Renal cortex interstitium (tissue), 11 donors: Measurements from ENCODE around the gene CHCHD3. TPM values are rescaled to one million over a fixed set of nuclear protein-coding genes. Genes with fewer than 3 reads are reported as not detected.
"Not testable (repeated sequence)": the region's sequence is repeated elsewhere in the genome, so short reads cannot be mapped to it uniquely, and the experiment has no call there.

Experiments
- DNase-seq, 11 donors: peaks; one replicate each; pipeline ENCODE4 v3.0.0-alpha.2; 2013; ENCODE audit warnings: low read depth in 9 of 11, low spot score in 4 of 11; ENCODE audit errors: extremely low read depth in 1 of 11
- polyA plus RNA-seq, 3 donors: library from polyadenylated mRNA; unstranded; fragments of 120-200 nt; gene quantifications; one replicate each; pipeline ENCODE4 v1.2.1, GENCODE V29; 2013; ENCODE audit not compliant: insufficient read length in 3 of 3

Gene CHCHD3
- polyA plus RNA-seq, 3 donors = 68.7 to 93.4 (median 86.2) TPM

DNA sequence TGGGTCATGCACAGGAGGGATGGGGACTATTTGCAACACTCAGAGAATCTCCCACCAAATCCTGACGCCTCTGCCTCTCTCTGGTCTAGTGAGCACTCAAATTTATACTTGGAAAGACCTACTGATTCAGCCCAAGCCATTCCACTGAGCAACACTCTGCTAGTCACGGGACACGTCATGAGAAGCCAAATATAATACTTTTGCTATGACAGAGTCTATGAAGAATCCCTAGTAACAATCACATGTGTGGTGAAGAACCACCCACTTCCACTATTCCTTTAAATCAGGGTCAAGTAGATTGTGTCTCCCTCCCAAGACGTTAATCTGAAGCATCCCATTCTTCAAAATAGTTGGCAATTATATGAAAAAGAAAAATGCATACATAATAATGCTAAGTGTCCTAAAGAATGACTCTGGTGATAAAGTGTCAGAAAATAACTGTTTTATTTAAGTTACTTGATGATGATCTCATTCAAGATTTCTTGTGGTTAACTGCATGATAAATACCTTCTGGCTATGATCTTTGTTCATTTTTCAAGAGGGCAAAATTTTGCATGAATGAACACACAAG lies 28.5 kb downstream of the CHCHD3 start:
- no peak for DNase-seq

DNA sequence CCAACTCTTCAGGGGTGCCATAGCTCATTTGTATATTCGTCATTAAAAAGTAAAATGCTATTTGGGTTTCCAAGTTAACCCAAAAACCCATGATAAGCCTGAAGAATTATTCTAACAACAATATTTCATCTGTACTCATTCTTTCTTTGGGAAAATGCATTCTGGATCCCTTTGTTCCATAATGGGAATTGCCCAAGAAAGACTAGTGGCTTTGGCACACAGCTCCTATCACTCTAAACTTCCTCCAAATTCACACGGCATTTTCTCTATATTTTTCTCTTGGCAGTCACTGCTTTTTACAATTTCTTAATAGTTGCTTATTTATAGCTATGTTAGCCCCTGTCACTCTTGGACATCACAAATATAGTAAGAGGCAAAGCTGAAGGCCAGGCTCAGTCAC lies 29.1 kb downstream of the CHCHD3 start:
- DNase-seq = no peak

DNA sequence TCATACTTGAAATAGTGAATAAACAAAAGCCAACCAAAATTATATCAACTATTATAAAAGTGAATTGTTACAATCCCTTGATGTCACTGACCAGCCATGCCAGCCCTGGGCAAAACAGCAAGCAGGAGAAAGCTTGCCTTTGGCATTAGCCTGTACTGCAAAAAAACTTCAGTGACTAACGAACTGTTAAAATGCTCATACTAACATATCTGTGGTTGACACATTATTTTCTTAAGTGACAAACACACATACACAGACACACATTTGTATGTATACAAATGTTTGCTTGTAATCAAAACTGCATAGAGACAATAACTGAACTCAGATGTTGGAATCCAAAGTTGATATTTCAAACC lies 29.5 kb downstream of the CHCHD3 start:
- no peak for DNase-seq

DNA sequence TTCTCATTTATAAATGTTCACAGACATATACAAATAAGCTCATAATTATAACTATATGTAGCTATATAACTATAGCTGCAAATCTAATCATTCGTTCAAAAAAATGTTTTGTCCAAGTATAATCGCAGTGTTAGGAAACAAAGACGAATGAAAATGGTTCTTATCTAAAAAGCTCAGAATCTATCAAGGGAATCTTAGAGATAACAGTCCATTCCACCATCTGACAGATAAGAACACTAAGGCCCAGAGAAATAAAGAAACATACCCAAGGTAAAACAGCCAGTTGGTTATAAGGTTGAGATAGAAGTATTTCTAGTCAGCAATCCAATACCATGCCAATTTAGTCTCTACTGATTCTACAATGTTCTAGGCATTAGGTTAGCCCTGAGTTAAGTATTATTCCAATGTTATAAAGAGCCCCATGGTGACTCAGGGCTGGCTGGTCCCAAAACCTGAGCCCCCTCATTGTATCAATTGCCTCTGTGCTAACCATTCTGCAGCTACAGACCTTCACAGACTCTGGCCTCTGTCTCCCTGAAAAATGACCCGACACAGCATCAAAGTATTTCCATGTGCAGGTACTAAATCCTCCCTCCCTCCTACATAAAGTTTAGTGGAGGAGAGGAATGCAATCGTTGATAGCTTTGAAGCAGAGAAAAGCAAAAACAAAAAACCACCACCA lies 30.0 kb downstream of the CHCHD3 start:
- DNase-seq = peak in 3 of 11 donors; percentile 20 to 36 (median 22)

- no peak for DNase-seq
Measured at GRCh38 chr7:133051066-133051465, 30.8 kb downstream of the CHCHD3 start.

DNA sequence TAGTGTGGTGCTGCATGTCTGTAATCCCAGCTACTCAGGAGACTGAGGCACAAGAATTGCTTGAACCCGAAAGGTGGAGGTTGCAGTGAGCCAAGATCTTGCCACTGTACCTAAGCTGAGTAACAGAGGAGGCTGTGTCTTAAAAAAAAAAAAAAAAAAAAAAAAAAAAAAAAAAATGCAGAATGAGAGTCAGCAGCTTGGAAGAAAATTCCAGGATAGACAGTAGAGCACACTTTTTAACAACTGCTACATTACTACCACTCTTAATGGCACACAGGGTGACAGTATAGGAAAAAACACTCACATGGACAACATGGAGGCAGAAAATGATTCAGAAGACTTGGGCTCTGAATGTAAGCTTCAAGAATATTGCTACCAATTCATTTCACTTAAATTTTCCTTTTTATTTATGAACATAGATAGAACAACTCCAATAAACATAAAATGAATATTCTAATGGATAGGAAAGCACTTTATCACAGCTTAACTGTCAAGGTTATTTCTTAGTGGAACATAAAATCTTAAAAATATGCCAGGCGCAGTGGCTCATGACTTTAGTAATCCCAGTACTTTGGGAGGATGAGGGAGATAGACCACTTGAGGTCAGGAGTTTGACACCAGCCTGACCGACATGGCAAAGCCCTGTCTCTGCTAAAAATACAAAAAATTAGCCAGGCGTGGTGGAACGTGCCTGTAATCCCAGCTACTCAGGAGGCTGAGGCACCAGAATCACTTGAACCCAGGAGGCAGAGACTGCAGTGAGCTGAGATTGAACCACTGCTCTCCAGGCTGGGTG lies 31.5 kb downstream of the CHCHD3 start:
- DNase-seq = no peak

DNA sequence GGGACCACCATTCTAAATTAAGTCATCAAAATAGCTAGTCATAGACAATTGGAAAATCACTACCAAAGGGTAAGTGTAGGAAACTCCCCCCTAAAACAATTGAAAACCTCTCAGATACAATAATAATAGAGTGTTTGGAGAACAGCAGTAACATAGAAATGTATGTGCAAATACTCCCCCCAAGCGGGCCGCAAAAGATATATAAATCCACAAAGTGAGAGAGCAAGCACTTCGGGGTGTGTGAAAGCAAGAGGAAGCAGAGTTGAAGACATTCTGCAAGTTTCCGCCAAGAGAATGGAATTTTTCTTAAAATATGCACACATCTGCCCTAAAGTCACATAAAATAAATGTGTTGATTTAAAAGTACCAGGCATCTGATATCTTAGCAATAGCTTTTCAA lies 33.3 kb downstream of the CHCHD3 start:
- DNase-seq = peak in 1 of 11 donors; percentile 17

- no peak for DNase-seq
Measured at GRCh38 chr7:133047321-133047720, 34.6 kb downstream of the CHCHD3 start.

DNA sequence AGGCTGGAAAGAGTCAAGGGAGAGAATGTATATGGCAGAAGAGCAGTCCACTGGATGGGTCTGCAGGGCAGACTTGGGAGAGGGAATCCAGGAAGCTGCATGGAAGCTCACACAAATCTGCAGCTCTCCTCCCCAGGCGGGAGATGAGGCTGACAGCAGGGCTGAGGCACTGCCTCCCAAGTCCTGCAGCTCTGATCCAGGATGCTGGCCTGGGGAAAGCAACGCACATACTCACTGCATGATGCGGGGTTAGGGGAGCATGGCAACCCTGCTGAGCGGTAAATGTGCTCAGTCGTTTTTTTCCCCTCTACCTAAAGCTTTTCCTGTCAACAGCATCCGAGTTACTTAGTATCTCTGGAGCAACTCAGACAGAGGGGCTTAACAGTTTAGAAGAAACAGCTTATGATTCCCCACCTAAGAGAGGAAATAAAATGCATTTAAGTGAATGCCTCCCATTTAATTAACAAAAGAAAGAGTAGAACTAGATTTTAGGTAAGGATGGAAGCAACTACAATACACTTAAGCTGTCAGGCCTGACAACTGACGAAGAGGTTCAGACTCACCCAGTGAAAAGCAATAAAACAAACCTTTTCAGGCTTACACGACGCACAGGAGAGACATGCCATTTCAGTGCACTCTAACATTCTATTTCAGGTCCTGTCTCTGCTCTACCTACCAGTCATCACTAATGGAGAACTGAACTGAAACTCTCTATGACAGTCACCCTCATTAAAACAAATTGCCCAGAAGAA lies 37.0 kb downstream of the CHCHD3 start:
- DNase-seq = no peak

DNA sequence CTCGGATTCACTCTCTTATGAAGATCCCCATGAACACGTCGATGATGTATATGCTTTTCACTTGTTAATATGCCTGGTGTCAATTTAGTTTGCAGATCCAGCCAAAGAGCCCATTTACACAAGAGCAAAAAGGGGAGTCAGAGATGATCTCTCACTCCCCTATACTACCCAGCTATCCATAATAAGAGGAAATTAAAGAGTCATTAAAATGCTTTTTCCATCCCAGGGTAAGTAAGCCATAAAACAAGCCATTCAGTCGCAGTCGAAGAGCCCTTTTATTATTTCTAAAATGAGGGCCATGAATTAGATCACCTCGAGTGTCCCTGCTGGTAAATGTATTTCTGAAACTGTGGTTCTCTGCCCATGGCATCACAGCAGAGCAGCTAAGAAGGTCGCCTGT lies 41.2 kb downstream of the CHCHD3 start:
- DNase-seq = no peak

GRCh38 chr7:133040178-133040577 lies 41.7 kb downstream of the CHCHD3 start:
- DNase-seq = no peak

DNA sequence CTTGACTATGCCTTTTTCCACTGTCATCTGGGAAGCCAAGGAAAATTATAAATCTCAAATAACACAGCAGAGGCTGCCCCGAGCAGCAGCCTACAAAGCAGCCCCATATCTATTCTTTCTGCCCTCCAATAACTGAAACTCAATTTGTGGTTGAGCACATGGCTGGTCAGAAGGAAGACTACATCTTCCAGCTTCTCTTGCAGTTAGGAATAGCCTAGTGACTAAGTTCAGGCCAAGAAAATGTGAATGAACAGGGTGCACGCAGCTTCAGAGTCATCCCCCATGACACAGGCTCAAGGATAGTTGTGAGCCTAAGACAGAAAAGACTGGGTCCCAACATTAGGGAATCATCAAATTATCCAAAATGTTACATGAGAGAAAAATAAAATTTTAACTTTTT lies 42.3 kb downstream of the CHCHD3 start:
- no peak for DNase-seq

- no peak for DNase-seq
Measured at GRCh38 chr7:133036289-133036688, 45.6 kb downstream of the CHCHD3 start.

DNA sequence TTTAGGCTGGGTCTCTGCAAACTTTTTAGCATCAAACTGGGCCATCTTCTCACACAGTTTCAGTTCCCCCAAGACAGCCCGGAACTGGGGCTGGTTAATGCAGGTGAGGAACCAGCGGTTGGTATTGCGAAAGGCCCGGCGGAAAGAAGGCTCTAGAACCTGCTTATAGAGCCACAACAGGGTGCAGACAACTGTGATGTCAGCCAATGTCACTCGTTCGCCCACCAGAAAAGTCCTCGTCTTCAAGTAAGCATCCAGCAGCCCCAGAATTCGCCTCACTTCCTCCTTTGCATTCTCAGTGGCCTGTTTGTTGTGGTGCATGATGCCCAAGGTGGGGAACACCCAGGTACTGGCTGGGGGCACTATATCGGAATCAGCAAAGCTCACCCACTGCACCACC lies 46.6 kb downstream of the CHCHD3 start:
- DNase-seq = not testable (repeated sequence)

DNA sequence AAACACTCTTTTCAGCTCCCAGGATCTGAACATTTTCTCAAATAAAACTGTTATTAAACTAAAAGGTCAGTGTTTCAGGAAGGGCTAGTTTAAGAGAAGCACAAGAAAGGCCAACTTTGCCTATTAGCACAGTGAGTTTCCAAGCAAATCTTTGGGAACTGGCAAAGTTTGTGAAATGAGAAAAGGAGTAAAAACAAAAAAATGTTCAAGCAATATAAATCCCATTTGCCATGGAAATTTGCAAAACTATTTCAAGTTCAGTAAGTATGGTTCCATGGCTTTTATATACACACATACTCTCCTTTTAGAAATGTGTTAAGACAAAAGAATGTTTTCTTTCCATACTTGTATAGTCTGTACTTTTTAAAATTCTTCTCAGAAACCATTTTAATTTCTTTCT lies 51.5 kb downstream of the CHCHD3 start:
- no peak for DNase-seq

DNA sequence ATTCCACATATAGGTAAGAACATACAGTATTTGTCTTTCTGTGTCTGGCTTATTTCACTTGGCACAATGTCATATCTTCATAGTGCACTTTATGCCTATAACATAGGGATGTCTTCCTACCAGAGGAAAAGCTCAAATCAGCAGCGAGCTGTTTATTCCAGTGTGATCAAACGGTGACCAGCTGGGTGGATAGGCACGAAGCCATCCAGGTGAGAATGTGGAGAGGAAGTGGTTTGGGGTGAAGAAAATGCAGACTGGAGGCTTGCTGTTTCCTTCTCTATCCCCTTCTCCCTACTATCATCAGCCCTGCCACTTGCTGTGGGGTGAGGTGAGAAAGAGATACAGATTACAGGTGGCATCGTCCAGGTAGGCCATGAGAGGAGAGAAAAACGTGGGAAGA lies 52.4 kb downstream of the CHCHD3 start:
- DNase-seq = no peak

- no peak for DNase-seq
Measured at GRCh38 chr7:133027397-133027796, 54.5 kb downstream of the CHCHD3 start.

DNA sequence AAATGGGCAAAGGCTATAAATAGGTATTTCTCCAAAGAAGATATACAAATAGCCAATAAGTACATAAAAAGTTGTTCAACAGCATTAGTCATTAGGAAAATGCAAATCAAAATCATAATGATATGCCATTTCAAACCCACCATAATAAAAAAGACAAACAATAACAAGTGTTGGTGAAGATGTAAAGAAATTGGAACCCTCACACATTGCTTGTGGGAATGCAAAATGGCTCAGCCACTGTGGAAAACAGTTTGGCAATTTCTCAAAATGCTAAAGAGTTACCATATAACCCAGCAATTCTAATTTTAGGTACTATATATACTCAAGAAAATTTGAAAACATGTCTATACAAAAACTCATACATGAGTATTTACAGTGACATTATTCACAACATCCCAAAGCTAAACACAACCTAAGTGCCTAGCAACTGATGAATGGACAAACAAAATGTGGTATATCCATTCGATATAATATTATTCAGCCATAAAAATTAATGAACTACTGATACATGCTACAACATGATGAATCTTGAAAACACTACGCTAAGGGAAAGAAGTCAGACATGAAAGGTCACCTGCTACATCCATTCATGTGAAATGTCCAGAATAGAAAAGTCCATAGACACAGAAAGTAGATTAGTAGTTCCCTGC lies 55.6 kb downstream of the CHCHD3 start:
- DNase-seq = no peak

- DNase-seq = no peak
Measured at GRCh38 chr7:133025056-133025455, 56.8 kb downstream of the CHCHD3 start.
